ENCODE measurements around the gene ZNF407. TPM values are rescaled to one million over a fixed set of nuclear protein-coding genes. Genes with fewer than 3 reads are reported as not detected.

Gene ZNF407
- total RNA-seq, 2 experiments from 2014 or later = 23.2 to 24.7 TPM

- intact Hi-C loops (cut with DNase I, micrococcal nuclease) = no loop called here
- H3K27me3 ChIP-seq (ENCODE audit: control insufficient read depth in 1 of 2, insufficient read depth in 2 of 2, low read length in 2 of 2) = peaks cover 4 to 6% of the 10 kb centered on the region in 2 experiments
- H3K4me1 ChIP-seq (ENCODE audit: insufficient read depth, low read length) = no peaks in the 10 kb centered on the region
- POLR2A ChIA-PET = no interaction called here
- no peaks in the 10 kb centered on the region for H3K36me3 Mint-ChIP-seq (ENCODE audit: low read depth)
- TF ChIP-seq CTCF (IDR thresholded peaks at IDR 0.05) = no peak
- peaks cover 2% of the 10 kb centered on the region for H3K9me3 Mint-ChIP-seq
- H3K27ac ChIP-seq (ENCODE audit: low read depth in 1 of 2, low read length in 2 of 2) = no peak overlapping the region
- peaks cover 28% of the 10 kb centered on the region for H3K27me3 Mint-ChIP-seq
- no peaks in the 10 kb centered on the region for H3K36me3 ChIP-seq (ENCODE audit: insufficient read depth, low read length)
- ATAC-seq (ENCODE audit: poor library complexity) (no peak), DNase-seq (no peak)
- CTCF ChIA-PET = no interaction called here
- H3K4me1 Mint-ChIP-seq (ENCODE audit: low read depth) = no peaks in the 10 kb centered on the region
- no peak overlapping the region for H3K4me3 ChIP-seq (ENCODE audit: low read length)
- H3K27ac Mint-ChIP-seq = no peak overlapping the region
- H3K9me3 ChIP-seq (ENCODE audit: control insufficient read depth in 1 of 2, insufficient read depth in 1 of 2, low read length in 2 of 2) = peaks cover 0 to 13% of the 10 kb centered on the region in 2 experiments
- no peak overlapping the region for H3K4me3 Mint-ChIP-seq
These were observed 28.3 kb upstream of the ZNF407 start for GRCh38 chr18:74569401-74569800.

GRCh38 chr18:74570266-74570665 is 27.4 kb upstream of the ZNF407 start:
- no peak for ATAC-seq (ENCODE audit: poor library complexity)
- POLR2A ChIA-PET = no interaction called here

GRCh38 chr18:74571895-74572680 is 25.6 kb upstream of the ZNF407 start:
- Mint-ChIP-seq H3K36me3 (ENCODE audit: low read depth) (no peaks in the 10 kb centered on the region), H3K4me1 (ENCODE audit: low read depth) (no peaks in the 10 kb centered on the region), H3K27me3 (peaks cover 25% of the 10 kb centered on the region), H3K27ac (no peak overlapping the region), H3K9me3 (no peaks in the 10 kb centered on the region), H3K4me3 (no peak overlapping the region)
- intact Hi-C loops (cut with DNase I, micrococcal nuclease) = loop anchor here in 1 of 2 experiments (5.0 kb wide), 1 partner anchor 45 kb away; no protein-coding TSS in a partner anchor
- CTCF ChIA-PET = no interaction called here
- POLR2A ChIA-PET = interaction anchor here (0.7 kb wide), 1 partner anchor 266 kb away, joined by 3 read pairs; no protein-coding TSS in a partner anchor
- ATAC-seq (ENCODE audit: poor library complexity) = no peak
- DNase-seq = no peak
- Histone ChIP-seq H3K27ac (ENCODE audit: low read depth in 1 of 2, low read length in 2 of 2) (no peak overlapping the region), H3K36me3 (ENCODE audit: insufficient read depth, low read length) (no peaks in the 10 kb centered on the region), H3K27me3 (ENCODE audit: control insufficient read depth in 1 of 2, insufficient read depth in 2 of 2, low read length in 2 of 2) (peaks cover 4 to 6% of the 10 kb centered on the region in 2 experiments), H3K9me3 (ENCODE audit: control insufficient read depth in 1 of 2, insufficient read depth in 1 of 2, low read length in 2 of 2) (peaks cover 0 to 5% of the 10 kb centered on the region in 2 experiments), H3K4me1 (ENCODE audit: insufficient read depth, low read length) (no peaks in the 10 kb centered on the region), H3K4me3 (ENCODE audit: low read length) (no peak overlapping the region)
- TF ChIP-seq CTCF (IDR thresholded peaks at IDR 0.05) = no peak

More at GRCh38 chr18:74570266-74570665, 27.4 kb upstream of the ZNF407 start:
- TF ChIP-seq CTCF (IDR thresholded peaks at IDR 0.05) = no peak
- Histone ChIP-seq H3K27ac (ENCODE audit: low read depth in 1 of 2, low read length in 2 of 2) (no peak overlapping the region), H3K27me3 (ENCODE audit: control insufficient read depth in 1 of 2, insufficient read depth in 2 of 2, low read length in 2 of 2) (peaks cover 4 to 6% of the 10 kb centered on the region in 2 experiments), H3K4me1 (ENCODE audit: insufficient read depth, low read length) (no peaks in the 10 kb centered on the region), H3K4me3 (ENCODE audit: low read length) (no peak overlapping the region), H3K36me3 (ENCODE audit: insufficient read depth, low read length) (no peaks in the 10 kb centered on the region), H3K9me3 (ENCODE audit: control insufficient read depth in 1 of 2, insufficient read depth in 1 of 2, low read length in 2 of 2) (peaks cover 0 to 13% of the 10 kb centered on the region in 2 experiments)
- CTCF ChIA-PET = no interaction called here
- intact Hi-C loops (cut with DNase I, micrococcal nuclease) = loop anchor here in 1 of 2 experiments (5.0 kb wide), 1 partner anchor 43 kb away; no protein-coding TSS in a partner anchor
- Mint-ChIP-seq H3K27me3 (peaks cover 28% of the 10 kb centered on the region), H3K4me3 (no peak overlapping the region), H3K4me1 (ENCODE audit: low read depth) (no peaks in the 10 kb centered on the region), H3K27ac (no peak overlapping the region), H3K9me3 (peaks cover 2% of the 10 kb centered on the region), H3K36me3 (ENCODE audit: low read depth) (no peaks in the 10 kb centered on the region)
- no peak for DNase-seq
